HG03520 (cell line): ENCODE measurements around the gene INTS1.
"Not testable (repeated sequence)": the region's sequence is repeated elsewhere in the genome, so short reads cannot be mapped to it uniquely, and the experiment has no call there.

Experiments
- ATAC-seq: cut with Tn5 transposase; IDR thresholded peaks from one replicate; pipeline ENCODE4 v1.9.1; 2021; ENCODE audit warnings: mild to moderate bottlenecking, moderate library complexity; ENCODE audit not compliant: unreplicated experiment

Gene INTS1

GRCh38 chr7:1449501-1449900 lies 54.7 kb downstream of the INTS1 start:
- no peak for ATAC-seq

- ATAC-seq, result no peak
Measured at GRCh38 chr7:1448958-1449357, 55.2 kb downstream of the INTS1 start.

GRCh38 chr7:1447551-1448244 lies 56.5 kb downstream of the INTS1 start:
- ATAC-seq, result no peak

GRCh38 chr7:1447112-1447511 lies 57.1 kb downstream of the INTS1 start:
- no peak for ATAC-seq

DNA sequence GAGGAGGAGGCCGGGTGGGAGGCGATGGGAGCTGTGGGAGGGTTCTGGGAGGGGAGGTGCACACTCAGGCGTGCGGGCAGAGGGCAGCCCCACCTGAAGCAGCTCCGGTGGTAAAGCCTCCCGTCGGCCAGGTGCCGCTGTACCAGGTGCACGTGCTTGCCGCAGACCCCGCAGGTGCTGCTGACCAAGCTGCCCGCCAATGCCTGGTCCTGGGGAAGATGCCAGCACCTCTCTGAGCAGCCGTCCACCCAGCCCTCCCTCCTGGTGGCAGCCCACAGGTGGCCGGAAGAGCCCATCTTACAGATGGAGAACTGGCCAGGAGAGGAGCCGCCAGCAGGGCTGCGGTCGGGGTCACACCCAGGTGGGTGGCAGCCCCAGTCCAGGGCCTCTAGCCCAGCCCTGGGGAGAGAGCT lies 57.6 kb downstream of the INTS1 start:
- ATAC-seq, result no peak

DNA sequence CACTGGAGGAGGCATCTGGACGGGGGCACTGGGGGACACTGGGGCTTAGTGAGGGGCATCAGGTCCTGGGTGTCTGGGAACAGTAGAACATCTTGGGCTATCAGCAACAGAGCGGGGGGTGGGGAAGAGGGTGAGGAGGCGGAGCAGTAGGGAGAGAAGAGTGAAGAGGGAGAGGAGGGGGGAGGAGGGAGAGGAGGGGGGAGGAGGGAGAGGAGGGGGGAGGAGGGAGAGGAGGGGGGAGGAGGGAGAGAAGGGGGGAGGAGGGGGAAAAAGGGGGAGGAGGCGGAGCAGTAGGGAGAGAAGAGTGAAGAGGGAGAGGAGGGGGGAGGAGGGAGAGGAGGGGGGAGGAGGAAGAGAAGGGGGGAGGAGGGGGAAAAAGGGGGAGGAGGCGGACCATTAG lies 58.2 kb downstream of the INTS1 start:
- not testable (repeated sequence) for ATAC-seq

GRCh38 chr7:1445341-1445740 lies 58.8 kb downstream of the INTS1 start:
- no peak for ATAC-seq

DNA sequence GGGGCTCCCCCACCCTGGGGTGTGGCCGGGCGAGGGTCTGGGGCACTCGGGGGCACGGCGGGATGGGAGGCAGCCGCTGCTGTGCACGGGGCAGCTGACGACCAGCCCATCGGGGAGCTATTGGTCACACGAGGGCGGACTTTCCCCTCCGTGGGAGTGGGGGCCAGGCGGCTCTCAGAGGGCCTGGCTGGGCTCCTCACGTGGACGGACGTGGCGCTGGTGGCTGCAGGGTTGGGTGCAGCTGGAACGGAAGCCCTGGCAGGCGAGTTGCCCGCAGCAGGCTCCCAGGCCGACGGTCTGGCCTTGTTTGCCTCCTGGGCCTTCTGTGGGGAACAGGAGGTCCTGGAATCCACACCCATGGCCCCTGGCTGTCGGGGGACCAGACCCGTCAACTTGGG lies 59.3 kb downstream of the INTS1 start:
- ATAC-seq, result no peak

DNA sequence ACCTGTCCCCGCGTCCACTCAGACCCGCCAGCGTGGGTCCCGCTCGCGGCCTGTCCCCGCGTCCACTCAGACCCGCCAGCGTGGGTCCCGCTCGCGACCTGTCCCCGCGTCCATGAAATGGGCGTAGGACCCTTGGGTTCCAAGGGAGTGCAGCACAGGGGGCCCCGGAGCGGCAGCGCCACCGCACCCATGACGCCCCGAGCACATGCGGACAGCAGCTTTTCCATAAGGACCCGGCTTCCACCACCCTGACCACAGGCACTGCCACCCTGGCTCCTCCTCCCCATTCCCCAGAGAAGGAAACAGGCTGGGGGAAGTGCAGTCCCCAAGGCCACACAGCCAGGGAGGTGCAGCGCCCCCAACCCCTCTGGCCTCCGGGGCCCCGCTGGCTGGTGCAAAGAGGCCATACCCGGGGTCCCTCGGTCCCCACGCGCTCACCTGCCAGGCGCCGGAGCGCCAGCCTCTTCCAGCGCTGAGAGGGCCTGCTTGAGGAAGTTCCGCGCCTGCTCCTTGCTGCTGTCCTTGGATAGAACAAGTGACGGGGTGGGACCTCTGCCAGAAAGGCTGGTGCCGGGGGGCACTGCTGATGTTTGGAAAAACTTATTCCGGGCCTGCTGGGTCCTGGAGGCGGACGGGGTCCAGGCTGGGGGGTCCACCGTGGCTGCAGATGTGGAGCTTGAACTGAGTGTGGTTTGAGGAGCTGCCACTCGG lies 59.8 kb downstream of the INTS1 start:
- no peak for ATAC-seq

DNA sequence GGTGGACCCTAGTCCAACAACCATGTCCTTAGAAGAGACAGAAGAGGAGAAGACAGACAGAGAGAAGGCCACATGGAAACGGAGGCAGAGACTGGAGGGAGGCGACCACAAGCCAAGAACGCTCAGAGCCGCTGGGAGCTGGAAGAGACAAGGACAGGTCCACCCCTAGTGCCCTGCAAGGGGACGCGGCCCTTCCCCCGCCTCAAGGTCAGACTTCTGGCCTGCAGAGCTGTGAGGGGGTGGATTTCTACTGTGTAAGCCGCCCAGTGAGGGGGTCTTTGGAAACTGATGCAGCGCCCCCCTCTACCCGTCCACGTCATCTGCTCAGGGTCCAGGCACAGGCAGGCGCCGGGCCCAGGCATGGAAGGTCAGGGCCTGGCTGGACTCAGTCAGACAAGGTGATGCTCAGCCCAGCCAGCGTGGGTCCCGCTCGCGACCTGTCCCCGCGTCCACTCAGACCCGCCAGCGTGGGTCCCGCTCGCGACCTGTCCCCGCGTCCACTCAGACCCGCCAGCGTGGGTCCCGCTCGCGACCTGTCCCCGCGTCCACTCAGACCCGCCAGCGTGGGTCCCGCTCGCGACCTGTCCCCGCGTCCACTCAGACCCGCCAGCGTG lies 60.5 kb downstream of the INTS1 start:
- not testable (repeated sequence) for ATAC-seq

- ATAC-seq, result no peak
Measured at GRCh38 chr7:1442355-1443124, 61.6 kb downstream of the INTS1 start.

GRCh38 chr7:1441615-1442354 lies 62.4 kb downstream of the INTS1 start:
- ATAC-seq, result no peak

- ATAC-seq, result no peak
Measured at GRCh38 chr7:1440620-1441019, 63.6 kb downstream of the INTS1 start.

DNA sequence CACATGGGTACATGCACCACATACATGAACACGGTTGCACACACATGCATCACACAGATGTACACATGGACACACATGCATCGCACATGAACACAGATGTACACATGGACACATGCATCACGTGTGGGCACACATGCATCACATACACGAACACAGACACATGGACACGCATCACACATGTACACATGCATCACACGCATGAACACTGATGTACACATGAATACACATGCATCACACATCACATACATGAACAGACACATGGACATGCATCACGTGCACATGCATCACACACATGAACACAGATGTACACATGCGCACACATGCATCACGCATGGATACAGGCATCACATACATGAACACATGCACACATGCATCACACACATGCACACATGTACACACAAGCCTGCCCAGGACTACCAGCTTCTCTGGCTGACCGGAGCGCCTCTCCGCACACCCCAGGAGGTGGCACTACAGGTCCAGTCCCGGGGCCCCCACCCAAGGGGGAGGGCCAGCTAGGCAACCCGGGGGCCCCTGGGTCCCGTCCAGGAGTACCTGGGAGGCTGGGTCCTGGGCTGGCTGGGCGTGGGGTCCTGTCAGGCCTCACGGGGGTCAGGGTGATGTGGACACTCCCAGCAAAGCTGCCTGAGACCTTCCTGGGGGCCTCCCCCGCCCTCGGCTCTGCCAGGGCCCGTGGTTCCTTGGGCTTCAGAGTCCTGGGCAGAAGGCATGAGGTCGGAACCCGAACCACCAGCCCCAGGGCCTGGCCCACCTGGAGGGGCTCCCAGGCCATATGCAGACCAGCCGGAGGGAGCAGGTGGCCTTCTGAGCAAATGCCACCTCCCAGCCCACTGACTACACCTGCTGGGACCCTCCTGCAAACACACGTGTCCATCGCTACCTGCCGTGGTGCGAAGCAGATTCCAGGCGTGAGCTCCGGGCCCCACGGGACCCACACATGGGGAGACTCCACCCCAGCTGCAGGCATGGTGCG lies 64.5 kb downstream of the INTS1 start:
- no peak for ATAC-seq

GRCh38 chr7:1438821-1439220 lies 65.4 kb downstream of the INTS1 start:
- ATAC-seq, result no peak

- ATAC-seq, result no peak
Measured at GRCh38 chr7:1438208-1438607, 66.0 kb downstream of the INTS1 start.

DNA sequence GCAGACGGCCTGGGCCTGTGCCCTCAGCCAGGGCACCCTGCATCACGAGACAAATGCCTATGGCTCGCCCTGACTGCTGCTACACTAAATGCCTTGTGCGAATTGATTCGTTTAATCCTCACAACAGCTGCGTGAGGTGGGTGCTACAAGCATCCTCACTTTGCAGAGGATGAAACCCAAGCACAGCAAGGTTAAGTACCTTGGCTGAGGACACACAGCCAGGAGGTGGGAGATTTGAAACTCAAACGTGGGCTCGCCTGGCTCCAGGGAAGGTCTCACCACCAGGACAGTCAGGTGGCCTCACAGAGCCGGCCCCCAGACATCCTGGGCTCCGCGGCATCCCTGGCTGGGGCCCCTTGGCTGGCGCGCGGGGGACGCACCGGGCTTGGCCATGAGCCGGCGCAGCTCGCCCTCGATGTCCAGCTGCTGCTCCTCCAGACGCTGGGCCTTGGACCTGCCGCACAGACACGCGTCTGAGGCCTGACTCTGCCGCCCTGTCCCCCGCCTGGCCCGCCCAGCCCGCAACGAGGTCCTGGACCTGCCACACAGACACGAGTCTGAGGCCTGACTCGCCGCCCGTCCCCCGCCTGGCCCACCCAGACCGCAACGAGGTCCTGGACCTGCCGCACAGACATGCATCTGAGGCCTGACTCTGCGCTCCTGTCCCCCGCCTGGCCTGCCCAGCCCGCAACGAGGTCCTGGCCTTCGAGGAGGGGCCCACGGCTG lies 66.9 kb downstream of the INTS1 start:
- no peak for ATAC-seq

- no peak for ATAC-seq
Measured at GRCh38 chr7:1436608-1437007, 67.6 kb downstream of the INTS1 start.
